ENCODE data around the gene BUD31.

The BUD31 gene

DNA sequence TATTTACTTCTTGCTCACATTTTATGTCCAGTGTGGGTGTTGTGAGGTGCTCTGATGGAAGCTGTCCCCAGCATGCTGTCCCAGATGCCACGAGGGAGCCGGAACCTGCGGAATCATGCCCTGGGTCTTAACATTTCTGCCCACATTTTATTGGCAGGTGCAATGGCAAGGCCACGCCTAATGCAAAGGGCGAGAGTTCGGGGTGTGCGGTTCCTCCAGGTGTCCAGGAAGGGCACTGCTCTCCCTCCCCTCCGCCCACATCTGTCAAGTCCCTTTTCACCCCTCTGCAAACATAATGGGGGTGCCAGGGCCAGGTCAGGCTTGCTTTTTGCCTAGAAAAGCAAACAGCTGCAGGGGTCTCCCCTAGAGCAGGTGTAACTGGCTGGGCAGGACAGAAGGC lies 16.7 kb upstream of the BUD31 start:
- H3K4me3 ChIP-seq (ENCODE audit: low read length) = peak overlapping the region; percentile 60; the same call in 1 of the 2 replicates
- DNase-seq (ENCODE audit: low read depth, low spot score) = no peak
- no peak overlapping the region for H3K27ac ChIP-seq (ENCODE audit: low read length)
- H3K9me3 ChIP-seq (ENCODE audit: control insufficient read depth, insufficient read depth, low read length) = no peaks in the 10 kb centered on the region
- peaks cover 28% of the 10 kb centered on the region for H3K36me3 ChIP-seq (ENCODE audit: control insufficient read depth, insufficient read depth, low read length)
- H3K4me1 ChIP-seq (ENCODE audit: control insufficient read depth, insufficient read depth, low read length) = peaks cover 6% of the 10 kb centered on the region; the same call in 1 of the 2 replicates
- no peaks in the 10 kb centered on the region for H3K27me3 ChIP-seq (ENCODE audit: control insufficient read depth, insufficient read depth, low read length)
- no CpG with 5 or more reads among the region's 8 CpGs for WGBS (ENCODE audit: insufficient coverage, insufficient read length)

- no peak overlapping the region for H3K27ac ChIP-seq (ENCODE audit: low read length)
- H3K36me3 ChIP-seq (ENCODE audit: control insufficient read depth, insufficient read depth, low read length) = peaks cover 35% of the 10 kb centered on the region
- no peaks in the 10 kb centered on the region for H3K9me3 ChIP-seq (ENCODE audit: control insufficient read depth, insufficient read depth, low read length)
- H3K4me3 ChIP-seq (ENCODE audit: low read length) = peak overlapping the region; percentile 60; the same call in 1 of the 2 replicates
- peak; percentile 78 for DNase-seq (ENCODE audit: low read depth, low spot score)
- WGBS (ENCODE audit: insufficient coverage, insufficient read length) = no CpG with 5 or more reads among the region's 68 CpGs
- H3K27me3 ChIP-seq (ENCODE audit: control insufficient read depth, insufficient read depth, low read length) = no peaks in the 10 kb centered on the region
- peaks cover 6% of the 10 kb centered on the region; the same call in 1 of the 2 replicates for H3K4me1 ChIP-seq (ENCODE audit: control insufficient read depth, insufficient read depth, low read length)
Observed at GRCh38 chr7:99392659-99393354, 16.0 kb upstream of the BUD31 start.

- WGBS (ENCODE audit: insufficient coverage, insufficient read length) = no CpG with 5 or more reads among the region's 30 CpGs
- H3K4me3 ChIP-seq (ENCODE audit: low read length) = peak overlapping the region; percentile 60; the same call in 1 of the 2 replicates
- peak; percentile 67 for DNase-seq (ENCODE audit: low read depth, low spot score)
- peaks cover 6% of the 10 kb centered on the region; the same call in 1 of the 2 replicates for H3K4me1 ChIP-seq (ENCODE audit: control insufficient read depth, insufficient read depth, low read length)
- H3K27me3 ChIP-seq (ENCODE audit: control insufficient read depth, insufficient read depth, low read length) = no peaks in the 10 kb centered on the region
- no peak overlapping the region for H3K27ac ChIP-seq (ENCODE audit: low read length)
- peaks cover 32% of the 10 kb centered on the region for H3K36me3 ChIP-seq (ENCODE audit: control insufficient read depth, insufficient read depth, low read length)
- H3K9me3 ChIP-seq (ENCODE audit: control insufficient read depth, insufficient read depth, low read length) = no peaks in the 10 kb centered on the region
Observed at GRCh38 chr7:99393355-99394187, 15.2 kb upstream of the BUD31 start.

- H3K27me3 ChIP-seq (ENCODE audit: control insufficient read depth, insufficient read depth, low read length) = no peaks in the 10 kb centered on the region
- no CpG with 5 or more reads among the region's 4 CpGs for WGBS (ENCODE audit: insufficient coverage, insufficient read length)
- no peak overlapping the region for H3K27ac ChIP-seq (ENCODE audit: low read length)
- H3K9me3 ChIP-seq (ENCODE audit: control insufficient read depth, insufficient read depth, low read length) = no peaks in the 10 kb centered on the region
- H3K36me3 ChIP-seq (ENCODE audit: control insufficient read depth, insufficient read depth, low read length) = peaks cover 34% of the 10 kb centered on the region
- H3K4me3 ChIP-seq (ENCODE audit: low read length) = no peak overlapping the region
- H3K4me1 ChIP-seq (ENCODE audit: control insufficient read depth, insufficient read depth, low read length) = peaks cover 6% of the 10 kb centered on the region; the same call in 1 of the 2 replicates
- no peak for DNase-seq (ENCODE audit: low read depth, low spot score)
Observed at GRCh38 chr7:99394188-99394502, 14.6 kb upstream of the BUD31 start.

GRCh38 chr7:99395616-99396327 lies 13.0 kb upstream of the BUD31 start:
- H3K4me1 ChIP-seq (ENCODE audit: control insufficient read depth, insufficient read depth, low read length) = peaks cover 6% of the 10 kb centered on the region; the same call in 1 of the 2 replicates
- H3K36me3 ChIP-seq (ENCODE audit: control insufficient read depth, insufficient read depth, low read length) = peaks cover 40% of the 10 kb centered on the region
- WGBS (ENCODE audit: insufficient coverage, insufficient read length) = no CpG with 5 or more reads among the region's 14 CpGs
- H3K9me3 ChIP-seq (ENCODE audit: control insufficient read depth, insufficient read depth, low read length) = no peaks in the 10 kb centered on the region
- no peak overlapping the region for H3K27ac ChIP-seq (ENCODE audit: low read length)
- no peak overlapping the region for H3K4me3 ChIP-seq (ENCODE audit: low read length)
- DNase-seq (ENCODE audit: low read depth, low spot score) = no peak
- H3K27me3 ChIP-seq (ENCODE audit: control insufficient read depth, insufficient read depth, low read length) = no peaks in the 10 kb centered on the region

GRCh38 chr7:99396418-99397296 lies 12.1 kb upstream of the BUD31 start:
- Histone ChIP-seq H3K27ac (ENCODE audit: low read length) (no peak overlapping the region), H3K27me3 (ENCODE audit: control insufficient read depth, insufficient read depth, low read length) (no peaks in the 10 kb centered on the region), H3K36me3 (ENCODE audit: control insufficient read depth, insufficient read depth, low read length) (peaks cover 40% of the 10 kb centered on the region), H3K4me3 (ENCODE audit: low read length) (no peak overlapping the region), H3K4me1 (ENCODE audit: control insufficient read depth, insufficient read depth, low read length) (peaks cover 6% of the 10 kb centered on the region; the same call in 1 of the 2 replicates), H3K9me3 (ENCODE audit: control insufficient read depth, insufficient read depth, low read length) (no peaks in the 10 kb centered on the region)
- no peak for DNase-seq (ENCODE audit: low read depth, low spot score)
- no CpG with 5 or more reads among the region's 21 CpGs for WGBS (ENCODE audit: insufficient coverage, insufficient read length)

DNA sequence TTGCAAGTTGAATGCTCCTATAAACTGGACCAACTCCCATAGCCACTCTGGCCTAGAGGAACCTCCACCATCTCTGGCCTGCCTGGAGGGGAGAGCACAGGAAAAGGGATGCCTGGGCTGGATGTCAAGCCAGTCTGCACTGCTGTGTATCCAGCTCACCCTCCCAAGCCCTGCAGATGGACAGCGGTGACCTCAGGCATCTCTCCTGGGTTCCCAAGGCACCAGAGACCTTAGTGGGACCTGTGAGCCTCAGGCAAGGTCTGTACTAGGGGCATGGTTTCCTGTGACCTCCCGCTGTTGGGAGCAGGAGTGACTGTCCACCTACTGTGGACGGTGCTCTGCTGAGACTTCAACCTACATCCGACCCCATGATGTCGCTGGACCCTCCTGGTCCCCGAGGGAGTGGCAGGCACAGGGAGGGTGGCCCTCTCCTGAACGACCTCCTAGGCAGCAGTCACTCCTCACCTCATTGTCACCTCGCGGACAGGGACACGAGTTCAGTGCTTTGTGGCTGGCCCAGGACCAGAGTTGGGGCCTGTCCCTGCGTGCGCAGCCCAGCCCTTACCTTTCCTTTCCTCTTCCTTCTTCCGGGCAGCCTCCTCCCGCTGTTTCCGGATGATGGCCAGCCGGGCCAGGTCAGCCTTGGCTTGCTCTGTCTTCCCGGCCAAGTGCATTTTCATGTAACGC lies 11.3 kb upstream of the BUD31 start:
- no peak overlapping the region for H3K27ac ChIP-seq (ENCODE audit: low read length)

GRCh38 chr7:99398891-99399445 lies 9.8 kb upstream of the BUD31 start:
- Histone ChIP-seq H3K4me3 (ENCODE audit: low read length) (no peak overlapping the region), H3K9me3 (ENCODE audit: control insufficient read depth, insufficient read depth, low read length) (no peaks in the 10 kb centered on the region), H3K27me3 (ENCODE audit: control insufficient read depth, insufficient read depth, low read length) (no peaks in the 10 kb centered on the region), H3K27ac (ENCODE audit: low read length) (no peak overlapping the region), H3K4me1 (ENCODE audit: control insufficient read depth, insufficient read depth, low read length) (peaks cover 1% of the 10 kb centered on the region; the same call in 1 of the 2 replicates), H3K36me3 (ENCODE audit: control insufficient read depth, insufficient read depth, low read length) (peaks cover 46% of the 10 kb centered on the region)
- no CpG with 5 or more reads among the region's 5 CpGs for WGBS (ENCODE audit: insufficient coverage, insufficient read length)
- DNase-seq (ENCODE audit: low read depth, low spot score) = no peak

More for the DNA sequence above, 11.3 kb upstream of the BUD31 start:
- DNase-seq (ENCODE audit: low read depth, low spot score) = no peak
- Histone ChIP-seq H3K4me3 (ENCODE audit: low read length) (no peak overlapping the region), H3K36me3 (ENCODE audit: control insufficient read depth, insufficient read depth, low read length) (peaks cover 40% of the 10 kb centered on the region), H3K9me3 (ENCODE audit: control insufficient read depth, insufficient read depth, low read length) (no peaks in the 10 kb centered on the region), H3K4me1 (ENCODE audit: control insufficient read depth, insufficient read depth, low read length) (peaks cover 4% of the 10 kb centered on the region; the same call in 1 of the 2 replicates), H3K27me3 (ENCODE audit: control insufficient read depth, insufficient read depth, low read length) (no peaks in the 10 kb centered on the region)
- no CpG with 5 or more reads among the region's 18 CpGs for WGBS (ENCODE audit: insufficient coverage, insufficient read length)

DNA sequence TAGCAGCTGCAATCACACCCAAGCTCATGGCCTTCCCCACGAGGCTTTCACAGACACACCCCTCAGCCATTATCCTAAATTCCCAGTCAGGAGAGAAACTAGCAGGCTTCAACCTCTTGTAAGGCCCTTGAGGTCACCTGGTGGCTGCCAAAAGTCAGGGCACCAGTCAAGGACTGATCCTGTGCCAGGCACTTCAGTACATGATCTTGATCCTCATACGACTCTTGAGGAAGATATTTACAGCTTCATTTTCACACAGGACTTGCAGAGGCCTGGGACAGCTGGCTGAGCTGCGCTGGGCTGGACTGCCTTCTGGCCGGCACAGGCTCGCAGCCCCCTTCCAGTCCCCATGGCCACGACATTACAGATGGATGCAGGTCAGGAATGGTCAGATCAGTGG lies 9.2 kb upstream of the BUD31 start:
- no peak overlapping the region for H3K4me3 ChIP-seq (ENCODE audit: low read length)
- no CpG with 5 or more reads among the region's 6 CpGs for WGBS (ENCODE audit: insufficient coverage, insufficient read length)
- DNase-seq (ENCODE audit: low read depth, low spot score) = no peak

More for the DNA sequence above, 9.2 kb upstream of the BUD31 start:
- Histone ChIP-seq H3K9me3 (ENCODE audit: control insufficient read depth, insufficient read depth, low read length) (no peaks in the 10 kb centered on the region), H3K4me1 (ENCODE audit: control insufficient read depth, insufficient read depth, low read length) (no peaks in the 10 kb centered on the region), H3K27me3 (ENCODE audit: control insufficient read depth, insufficient read depth, low read length) (no peaks in the 10 kb centered on the region), H3K27ac (ENCODE audit: low read length) (no peak overlapping the region), H3K36me3 (ENCODE audit: control insufficient read depth, insufficient read depth, low read length) (peaks cover 51% of the 10 kb centered on the region)

Measured in iPS DF 6.9 (cell line).